ENCODE results near the gene PIK3C2A. TPM values are rescaled to one million over a fixed set of nuclear protein-coding genes. Genes with fewer than 3 reads are reported as not detected.

PIK3C2A gene
- total RNA-seq, 1 experiment from 2014 or later: 68.3 TPM

- BruUV-seq (replicated peaks): no TSS peak
- Histone ChIP-seq H3K36me3 (ENCODE audit: control insufficient read depth, insufficient read depth, low read length) (no peaks in the 10 kb centered on the region), H3K27ac (ENCODE audit: low read length) (no peak overlapping the region), H3K9me3 (ENCODE audit: control insufficient read depth, insufficient read depth, low read depth, low read length) (no peaks in the 10 kb centered on the region), H3K27me3 (ENCODE audit: control insufficient read depth, insufficient read depth, low read length) (no peaks in the 10 kb centered on the region), H3K4me3 (ENCODE audit: low read depth in 2 of 2, low read length in 2 of 2) (no peak overlapping the region), H3K4me1 (ENCODE audit: control insufficient read depth, insufficient read depth, low read length) (no peaks in the 10 kb centered on the region)
- ChIA-PET CTCF (no interaction called here), POLR2A (no interaction called here)
- intact Hi-C loops (cut with micrococcal nuclease; ENCODE audit: unreplicated experiment) (no loop called here), in situ Hi-C loops (cut with HindIII; ENCODE audit: low pct_unique_long_range_greater_than_20kb, low sequenced_read_pairs) (no loop called here)
- DNase-seq (ENCODE audit: low read depth, low spot score) (no peak), ATAC-seq (no peak)
- no peak for TF ChIP-seq POLR2AphosphoS5 (IDR thresholded peaks at IDR 0.05; ENCODE audit: low read depth, low read length)
- TF ChIP-seq, protein P1, sequence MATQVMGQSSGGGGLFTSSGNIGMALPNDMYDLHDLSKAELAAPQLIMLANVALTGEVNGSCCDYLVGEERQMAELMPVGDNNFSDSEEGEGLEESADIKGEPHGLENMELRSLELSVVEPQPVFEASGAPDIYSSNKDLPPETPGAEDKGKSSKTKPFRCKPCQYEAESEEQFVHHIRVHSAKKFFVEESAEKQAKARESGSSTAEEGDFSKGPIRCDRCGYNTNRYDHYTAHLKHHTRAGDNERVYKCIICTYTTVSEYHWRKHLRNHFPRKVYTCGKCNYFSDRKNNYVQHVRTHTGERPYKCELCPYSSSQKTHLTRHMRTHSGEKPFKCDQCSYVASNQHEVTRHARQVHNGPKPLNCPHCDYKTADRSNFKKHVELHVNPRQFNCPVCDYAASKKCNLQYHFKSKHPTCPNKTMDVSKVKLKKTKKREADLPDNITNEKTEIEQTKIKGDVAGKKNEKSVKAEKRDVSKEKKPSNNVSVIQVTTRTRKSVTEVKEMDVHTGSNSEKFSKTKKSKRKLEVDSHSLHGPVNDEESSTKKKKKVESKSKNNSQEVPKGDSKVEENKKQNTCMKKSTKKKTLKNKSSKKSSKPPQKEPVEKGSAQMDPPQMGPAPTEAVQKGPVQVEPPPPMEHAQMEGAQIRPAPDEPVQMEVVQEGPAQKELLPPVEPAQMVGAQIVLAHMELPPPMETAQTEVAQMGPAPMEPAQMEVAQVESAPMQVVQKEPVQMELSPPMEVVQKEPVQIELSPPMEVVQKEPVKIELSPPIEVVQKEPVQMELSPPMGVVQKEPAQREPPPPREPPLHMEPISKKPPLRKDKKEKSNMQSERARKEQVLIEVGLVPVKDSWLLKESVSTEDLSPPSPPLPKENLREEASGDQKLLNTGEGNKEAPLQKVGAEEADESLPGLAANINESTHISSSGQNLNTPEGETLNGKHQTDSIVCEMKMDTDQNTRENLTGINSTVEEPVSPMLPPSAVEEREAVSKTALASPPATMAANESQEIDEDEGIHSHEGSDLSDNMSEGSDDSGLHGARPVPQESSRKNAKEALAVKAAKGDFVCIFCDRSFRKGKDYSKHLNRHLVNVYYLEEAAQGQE (IDR thresholded peaks at IDR 0.05; ENCODE audit: insufficient read depth in 1 of 2, low read depth in 2 of 2, low read length in 1 of 2): no peak
- TF ChIP-seq, protein P2, sequence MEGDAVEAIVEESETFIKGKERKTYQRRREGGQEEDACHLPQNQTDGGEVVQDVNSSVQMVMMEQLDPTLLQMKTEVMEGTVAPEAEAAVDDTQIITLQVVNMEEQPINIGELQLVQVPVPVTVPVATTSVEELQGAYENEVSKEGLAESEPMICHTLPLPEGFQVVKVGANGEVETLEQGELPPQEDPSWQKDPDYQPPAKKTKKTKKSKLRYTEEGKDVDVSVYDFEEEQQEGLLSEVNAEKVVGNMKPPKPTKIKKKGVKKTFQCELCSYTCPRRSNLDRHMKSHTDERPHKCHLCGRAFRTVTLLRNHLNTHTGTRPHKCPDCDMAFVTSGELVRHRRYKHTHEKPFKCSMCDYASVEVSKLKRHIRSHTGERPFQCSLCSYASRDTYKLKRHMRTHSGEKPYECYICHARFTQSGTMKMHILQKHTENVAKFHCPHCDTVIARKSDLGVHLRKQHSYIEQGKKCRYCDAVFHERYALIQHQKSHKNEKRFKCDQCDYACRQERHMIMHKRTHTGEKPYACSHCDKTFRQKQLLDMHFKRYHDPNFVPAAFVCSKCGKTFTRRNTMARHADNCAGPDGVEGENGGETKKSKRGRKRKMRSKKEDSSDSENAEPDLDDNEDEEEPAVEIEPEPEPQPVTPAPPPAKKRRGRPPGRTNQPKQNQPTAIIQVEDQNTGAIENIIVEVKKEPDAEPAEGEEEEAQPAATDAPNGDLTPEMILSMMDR (IDR thresholded peaks at IDR 0.05): no peak
- TF ChIP-seq TCF7L2 (IDR thresholded peaks at IDR 0.05; ENCODE audit: low read depth, low read length): no peak
- no peak for TF ChIP-seq SIN3A (IDR thresholded peaks at IDR 0.05; ENCODE audit: borderline replicate concordance, insufficient read depth, low read depth, low read length)
These were observed 23.9 kb downstream of the PIK3C2A start for GRCh38 chr11:17183836-17184235.

DNA sequence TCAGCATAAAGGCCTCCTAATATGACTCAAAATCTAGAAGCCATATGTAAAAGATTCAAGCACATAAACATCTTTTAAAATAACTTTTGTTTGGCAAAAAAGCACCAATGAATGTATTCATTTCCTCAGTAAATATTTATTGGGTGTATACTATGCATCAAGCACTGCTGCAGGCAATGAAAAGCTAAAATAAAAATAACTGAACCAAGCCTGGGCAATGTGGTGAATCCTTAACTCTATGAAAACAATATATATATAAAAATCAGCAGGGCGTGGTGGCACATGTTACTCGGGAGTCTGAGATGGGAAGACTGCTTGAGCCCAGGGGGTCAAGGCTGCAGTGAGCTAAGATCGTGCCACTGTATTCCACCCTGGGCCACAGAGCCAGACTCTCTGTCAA is 27.8 kb downstream of the PIK3C2A start:
- H3K27ac ChIP-seq (ENCODE audit: low read length): no peak overlapping the region
- DNase-seq (ENCODE audit: low read depth, low spot score): no peak
- H3K36me3 ChIP-seq (ENCODE audit: control insufficient read depth, insufficient read depth, low read length): no peaks in the 10 kb centered on the region
- H3K9me3 ChIP-seq (ENCODE audit: control insufficient read depth, insufficient read depth, low read depth, low read length): no peaks in the 10 kb centered on the region
- intact Hi-C loops (cut with micrococcal nuclease; ENCODE audit: unreplicated experiment): no loop called here
- H3K27me3 ChIP-seq (ENCODE audit: control insufficient read depth, insufficient read depth, low read length): no peaks in the 10 kb centered on the region
- in situ Hi-C loops (cut with HindIII; ENCODE audit: low pct_unique_long_range_greater_than_20kb, low sequenced_read_pairs): no loop called here
- no peaks in the 10 kb centered on the region for H3K4me1 ChIP-seq (ENCODE audit: control insufficient read depth, insufficient read depth, low read length)
- ChIA-PET CTCF (no interaction called here), POLR2A (no interaction called here)
- no peak for ATAC-seq
- no TSS peak for BruUV-seq (replicated peaks)
- TF ChIP-seq POLR2AphosphoS5 (IDR thresholded peaks at IDR 0.05; ENCODE audit: low read depth, low read length) (no peak), SIN3A (IDR thresholded peaks at IDR 0.05; ENCODE audit: borderline replicate concordance, insufficient read depth, low read depth, low read length) (no peak), TCF7L2 (IDR thresholded peaks at IDR 0.05; ENCODE audit: low read depth, low read length) (no peak)
- TF ChIP-seq, protein P2 (IDR thresholded peaks at IDR 0.05): no peak
- TF ChIP-seq, protein P1 (IDR thresholded peaks at IDR 0.05; ENCODE audit: insufficient read depth in 1 of 2, low read depth in 2 of 2, low read length in 1 of 2): no peak
- H3K4me3 ChIP-seq (ENCODE audit: low read depth in 2 of 2, low read length in 2 of 2): no peak overlapping the region
